ENCODE results near the gene MCHR1. TPM values are rescaled to one million over a fixed set of nuclear protein-coding genes. Genes with fewer than 3 reads are reported as not detected.
A peak's percentile ranks its signal among the peaks of the same experiment; 100 is the strongest.

Gene MCHR1
- 2.5 to 3.5 TPM (median 3.2 TPM) in 3 replicates for total RNA-seq

- H3K4me3 Mint-ChIP-seq: peak within 1 kb of the TSS; percentile 73
- TF ChIP-seq, protein P1, sequence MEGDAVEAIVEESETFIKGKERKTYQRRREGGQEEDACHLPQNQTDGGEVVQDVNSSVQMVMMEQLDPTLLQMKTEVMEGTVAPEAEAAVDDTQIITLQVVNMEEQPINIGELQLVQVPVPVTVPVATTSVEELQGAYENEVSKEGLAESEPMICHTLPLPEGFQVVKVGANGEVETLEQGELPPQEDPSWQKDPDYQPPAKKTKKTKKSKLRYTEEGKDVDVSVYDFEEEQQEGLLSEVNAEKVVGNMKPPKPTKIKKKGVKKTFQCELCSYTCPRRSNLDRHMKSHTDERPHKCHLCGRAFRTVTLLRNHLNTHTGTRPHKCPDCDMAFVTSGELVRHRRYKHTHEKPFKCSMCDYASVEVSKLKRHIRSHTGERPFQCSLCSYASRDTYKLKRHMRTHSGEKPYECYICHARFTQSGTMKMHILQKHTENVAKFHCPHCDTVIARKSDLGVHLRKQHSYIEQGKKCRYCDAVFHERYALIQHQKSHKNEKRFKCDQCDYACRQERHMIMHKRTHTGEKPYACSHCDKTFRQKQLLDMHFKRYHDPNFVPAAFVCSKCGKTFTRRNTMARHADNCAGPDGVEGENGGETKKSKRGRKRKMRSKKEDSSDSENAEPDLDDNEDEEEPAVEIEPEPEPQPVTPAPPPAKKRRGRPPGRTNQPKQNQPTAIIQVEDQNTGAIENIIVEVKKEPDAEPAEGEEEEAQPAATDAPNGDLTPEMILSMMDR (IDR thresholded peaks at IDR 0.05; ENCODE audit: unreplicated experiment): no peak
- H3K27ac Mint-ChIP-seq: peak within 1 kb of the TSS; percentile 82
- H3K9me3 Mint-ChIP-seq: no peaks in the 10 kb centered on the region
- no peaks in the 10 kb centered on the region for H3K36me3 Mint-ChIP-seq
- peak in 1 of 2 experiments; percentile 49 for DNase-seq (ENCODE audit: low spot score in 2 of 2, unreplicated experiment in 2 of 2)
- no peaks in the 10 kb centered on the region for H3K27me3 Mint-ChIP-seq (ENCODE audit: low read depth)
- peaks cover 33% of the 10 kb centered on the region for H3K4me1 Mint-ChIP-seq
These were observed at the start of gene MCHR1 for GRCh38 chr22:40679249-40679963. TSS of gene MCHR1 (plus strand) at chr22:40679484. CDS start at chr22:40679653, 169 bp downstream.

DNA sequence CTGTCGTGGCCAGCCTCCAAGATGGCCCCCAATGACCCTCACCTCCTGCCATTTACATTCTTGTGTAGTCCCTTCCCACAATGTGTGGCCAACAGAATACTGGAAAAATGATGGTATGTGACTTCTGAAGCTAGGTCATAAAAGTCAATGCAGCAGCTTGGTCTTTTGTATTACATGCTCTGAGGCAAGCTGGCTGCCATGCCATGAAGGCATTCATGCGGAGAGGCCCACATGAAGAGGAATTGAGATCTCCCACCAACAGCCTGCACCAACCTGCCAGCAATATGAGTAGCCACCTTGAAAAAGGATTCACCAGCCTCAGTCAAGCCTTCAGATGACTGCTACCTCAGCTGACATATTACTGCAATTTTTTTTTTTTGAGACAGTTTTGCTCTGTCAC lies 47.4 kb upstream of the MCHR1 start:
- no peak overlapping the region for H3K27ac Mint-ChIP-seq
- no peaks in the 10 kb centered on the region for H3K36me3 Mint-ChIP-seq
- H3K4me3 Mint-ChIP-seq: no peak overlapping the region
- TF ChIP-seq, protein P1 (IDR thresholded peaks at IDR 0.05; ENCODE audit: unreplicated experiment): no peak
- no peaks in the 10 kb centered on the region for H3K9me3 Mint-ChIP-seq
- H3K4me1 Mint-ChIP-seq: peaks cover 36% of the 10 kb centered on the region
- H3K27me3 Mint-ChIP-seq (ENCODE audit: low read depth): no peaks in the 10 kb centered on the region
- no peak for DNase-seq (ENCODE audit: low spot score in 2 of 2, unreplicated experiment in 2 of 2)

GRCh38 chr22:40633036-40633435 lies 46.2 kb upstream of the MCHR1 start:
- Mint-ChIP-seq H3K27me3 (ENCODE audit: low read depth) (no peaks in the 10 kb centered on the region), H3K36me3 (no peaks in the 10 kb centered on the region), H3K4me3 (no peak overlapping the region), H3K27ac (no peak overlapping the region), H3K9me3 (no peaks in the 10 kb centered on the region), H3K4me1 (peaks cover 33% of the 10 kb centered on the region)
- TF ChIP-seq, protein P1 (IDR thresholded peaks at IDR 0.05; ENCODE audit: unreplicated experiment): no peak
- no peak for DNase-seq (ENCODE audit: low spot score in 2 of 2, unreplicated experiment in 2 of 2)

- no peak for DNase-seq (ENCODE audit: low spot score in 2 of 2, unreplicated experiment in 2 of 2)
- Mint-ChIP-seq H3K9me3 (no peaks in the 10 kb centered on the region), H3K27me3 (ENCODE audit: low read depth) (no peaks in the 10 kb centered on the region), H3K4me3 (peak overlapping the region; percentile 95), H3K36me3 (no peaks in the 10 kb centered on the region), H3K4me1 (peaks cover 24% of the 10 kb centered on the region), H3K27ac (peak overlapping the region; percentile 59)
- TF ChIP-seq, protein P1 (IDR thresholded peaks at IDR 0.05; ENCODE audit: unreplicated experiment): no peak
These were observed 45.0 kb upstream of the MCHR1 start for GRCh38 chr22:40634119-40634903.

DNA sequence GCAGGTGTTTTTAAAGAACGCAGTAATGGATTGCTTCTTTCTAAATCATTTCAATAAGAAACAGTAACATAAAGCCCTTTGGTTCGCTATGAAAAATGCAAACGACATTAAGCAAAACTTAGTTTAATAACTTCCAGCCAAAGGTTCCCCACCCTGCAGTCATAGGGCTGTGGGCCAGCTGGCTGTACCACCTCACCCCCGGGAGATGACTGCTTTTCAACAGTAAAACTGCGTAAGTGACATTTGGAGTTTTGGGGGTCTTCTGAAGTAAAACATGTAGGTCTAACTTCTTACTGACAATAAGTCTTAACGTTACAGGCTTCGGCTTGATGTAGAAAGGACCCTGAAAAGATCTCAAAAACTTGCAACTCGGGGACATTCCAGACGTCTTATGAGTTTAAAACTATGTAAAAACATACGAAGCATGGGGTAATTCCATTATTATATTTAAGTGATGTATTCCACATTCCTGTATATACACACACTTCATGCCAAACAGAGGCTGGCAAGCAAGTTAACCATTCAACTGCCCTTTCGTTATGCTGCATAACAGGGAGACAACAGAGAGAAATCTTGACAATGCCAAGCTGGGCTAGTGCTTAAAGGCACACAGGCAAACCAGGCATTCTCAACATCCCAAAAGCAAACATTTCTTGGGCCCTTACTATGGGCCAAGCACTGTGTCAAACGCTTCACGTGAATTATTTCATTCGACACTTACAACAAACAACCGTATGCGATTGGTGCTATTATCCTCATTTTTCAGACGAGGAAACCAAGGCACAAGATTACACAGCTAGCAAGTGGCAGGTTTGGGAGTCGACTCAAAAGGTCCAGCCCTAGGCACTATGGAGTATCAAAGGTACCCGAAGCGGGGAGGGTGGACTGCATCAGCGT lies 44.0 kb upstream of the MCHR1 start:
- H3K4me1 Mint-ChIP-seq: peaks cover 24% of the 10 kb centered on the region
- no peaks in the 10 kb centered on the region for H3K27me3 Mint-ChIP-seq (ENCODE audit: low read depth)
- no peaks in the 10 kb centered on the region for H3K9me3 Mint-ChIP-seq
- H3K36me3 Mint-ChIP-seq: no peaks in the 10 kb centered on the region
- peak overlapping the region; percentile 59 for H3K27ac Mint-ChIP-seq
- TF ChIP-seq, protein P1 (IDR thresholded peaks at IDR 0.05; ENCODE audit: unreplicated experiment): no peak
- H3K4me3 Mint-ChIP-seq: peak overlapping the region; percentile 95
- DNase-seq (ENCODE audit: low spot score in 2 of 2, unreplicated experiment in 2 of 2): no peak
